SK-N-MC (cell line): Measurements from ENCODE around the gene ACAD11.

Experiments
- DNase-seq: peaks from one replicate; pipeline ENCODE4 v3.0.0-alpha.2; 2011; ENCODE audit warnings: low read depth, low spot score
- H3K27ac ChIP-seq: fragments of 200-600 bp; sonication (generic); 2 replicates; pipeline ENCODE4 v1.5.1; 2016; ENCODE audit warnings: mixed run types
- H3K36me3 ChIP-seq: fragments of 200-600 bp; sonication (generic); 2 replicates; pipeline ENCODE4 v1.6.1; 2017; ENCODE audit warnings: antibody characterized with exemption, low read length, mixed read lengths; ENCODE audit not compliant: insufficient read depth
- H3K4me3 ChIP-seq: fragments of 200-600 bp; sonication (generic); 2 replicates; pipeline ENCODE4 v1.5.1; 2016
- H3K9ac ChIP-seq: fragments of 200-600 bp; sonication (generic); 2 replicates; pipeline ENCODE4 v1.8.0; 2017; ENCODE audit warnings: mixed run types, mixed read lengths; ENCODE audit not compliant: insufficient read length
- H3K9me3 ChIP-seq: fragments of 200-600 bp; sonication (generic); 2 replicates; pipeline ENCODE4 v1.6.1; 2017; ENCODE audit warnings: low read depth, mild to moderate bottlenecking, antibody characterized with exemption, low read length, moderate library complexity, mixed read lengths
- EZH2 ChIP-seq: fragments of 200-600 bp; sonication (generic); IDR thresholded peaks from one replicate; pipeline ENCODE4 v1.6.1; 2017; ENCODE audit warnings: antibody characterized with exemption
- FOXP2 ChIP-seq: optimal IDR thresholded peaks from 2 replicates; pipeline ENCODE3; 2011; ENCODE audit warnings: mild to moderate bottlenecking, moderate library complexity; ENCODE audit not compliant: insufficient read depth; ENCODE audit errors: extremely low read length, control extremely low read depth
- POLR2AphosphoS5 ChIP-seq: IDR thresholded peaks from 2 replicates; pipeline ENCODE4 v1.6.1; 2012; ENCODE audit warnings: mild to moderate bottlenecking, low read depth, low read length, borderline replicate concordance

The ACAD11 gene

DNA sequence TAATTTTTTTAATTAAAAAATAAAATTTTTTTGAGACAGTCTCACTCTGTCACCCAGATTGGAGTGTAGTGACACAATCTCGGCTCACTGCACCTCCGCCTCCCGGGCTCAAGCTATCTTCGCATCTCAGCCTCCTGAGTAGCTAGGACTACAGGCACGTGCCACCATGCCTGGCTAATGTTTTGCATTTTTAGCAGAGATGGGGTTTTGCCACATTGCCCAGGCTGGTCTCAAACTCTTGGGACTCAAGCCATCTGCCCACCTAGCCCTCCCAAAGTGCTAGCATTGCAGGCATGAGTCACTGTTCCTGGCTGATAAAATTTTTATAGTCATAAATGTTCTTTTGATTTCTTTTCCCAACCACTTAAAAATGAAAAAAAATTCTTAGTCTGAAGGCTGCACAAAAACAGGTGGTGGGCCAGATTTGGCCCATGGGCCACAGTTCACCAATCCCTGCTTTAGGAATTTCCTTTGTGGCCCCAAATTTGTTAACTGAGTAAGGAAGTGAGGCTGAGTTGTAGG, 9.7 kb upstream of the ACAD11 start:
- Histone ChIP-seq H3K4me3 (no peak overlapping the region), H3K9me3 (no peaks in the 10 kb centered on the region), H3K9ac (no peak overlapping the region), H3K36me3 (peaks cover 58% of the 10 kb centered on the region), H3K27ac (no peak overlapping the region)
- TF ChIP-seq POLR2AphosphoS5 = no peak
- no peak for TF ChIP-seq FOXP2
- no peak for TF ChIP-seq EZH2
- DNase-seq = no peak

DNA sequence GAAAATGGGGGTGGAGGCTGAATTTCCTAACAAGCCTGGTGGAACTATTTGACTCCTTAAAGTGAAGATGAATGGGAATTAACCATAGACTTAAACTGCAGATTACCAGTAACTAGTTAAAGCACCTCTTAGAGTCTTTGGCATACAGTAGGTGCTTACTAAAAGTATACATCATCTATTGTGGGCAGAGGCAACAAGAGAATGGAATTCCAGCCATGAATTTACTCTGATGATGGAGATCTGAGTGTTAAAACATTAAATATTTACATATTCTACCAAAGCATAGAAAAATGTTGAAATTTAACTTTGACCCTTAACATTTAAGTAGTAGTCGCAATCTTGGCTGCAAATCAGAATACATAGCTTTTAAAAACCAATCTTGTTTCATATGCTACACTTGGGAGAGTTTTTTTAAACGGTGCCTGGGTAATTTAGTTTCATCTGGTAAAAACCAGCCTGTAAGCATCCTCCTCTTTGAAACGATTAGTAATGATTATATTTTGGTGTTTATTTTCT, 5.7 kb upstream of the ACAD11 start:
- H3K9me3 ChIP-seq = no peaks in the 10 kb centered on the region
- no peak overlapping the region for H3K27ac ChIP-seq
- peaks cover 29% of the 10 kb centered on the region for H3K36me3 ChIP-seq
- no peak overlapping the region for H3K4me3 ChIP-seq
- TF ChIP-seq POLR2AphosphoS5 (no peak), FOXP2 (no peak), EZH2 (no peak)
- no peak overlapping the region for H3K9ac ChIP-seq
- no peak for DNase-seq

- Histone ChIP-seq H3K27ac (no peak overlapping the region), H3K36me3 (peaks cover 20% of the 10 kb centered on the region), H3K9ac (peak overlapping the region; percentile 92), H3K9me3 (no peaks in the 10 kb centered on the region), H3K4me3 (peak overlapping the region; percentile 85; the same call in 1 of the 2 replicates)
- TF ChIP-seq EZH2 (no peak), FOXP2 (no peak), POLR2AphosphoS5 (no peak)
- no peak for DNase-seq
Measured at GRCh38 chr3:132662212-132662611, 2.6 kb upstream of the ACAD11 start.

- Histone ChIP-seq H3K36me3 (peaks cover 9% of the 10 kb centered on the region), H3K4me3 (peak overlapping the region; percentile 85), H3K9me3 (no peaks in the 10 kb centered on the region), H3K9ac (peak overlapping the region; percentile 92), H3K27ac (no peak overlapping the region)
- no peak for DNase-seq
- TF ChIP-seq FOXP2 (no peak), EZH2 (no peak), POLR2AphosphoS5 (no peak)
Measured at GRCh38 chr3:132661101-132661500, 1.5 kb upstream of the ACAD11 start.

GRCh38 chr3:132660811-132661070, 1.1 kb upstream of the ACAD11 start:
- H3K9me3 ChIP-seq = no peaks in the 10 kb centered on the region
- TF ChIP-seq EZH2 (no peak), POLR2AphosphoS5 (no peak), FOXP2 (no peak)
- H3K9ac ChIP-seq = peak overlapping the region; percentile 92
- no peak for DNase-seq
- 0 out of 2 replicates have a peak overlapping the region, but pooled peaks have one; percentile 62 for H3K27ac ChIP-seq
- H3K4me3 ChIP-seq = peak overlapping the region; percentile 85
- 0 out of 2 replicates have a peak, but pooled peaks cover 6% of the 10 kb centered on the region for H3K36me3 ChIP-seq

GRCh38 chr3:132660052-132660810, 622 bp upstream of the ACAD11 start, which contains the start of gene UBA5:
TSS of gene UBA5 (plus strand) at chr3:132660329. CDS start at chr3:132660538, 209 bp downstream.
- Histone ChIP-seq H3K4me3 (peak within 1 kb of the TSS; percentile 85), H3K27ac (peak within 1 kb of the TSS; percentile 62), H3K9me3 (no peaks in the 10 kb centered on the region), H3K36me3 (0 out of 2 replicates have a peak, but pooled peaks cover 6% of the 10 kb centered on the region), H3K9ac (peak within 1 kb of the TSS; percentile 92)
- TF ChIP-seq EZH2 (no peak), FOXP2 (peak; percentile 67), POLR2AphosphoS5 (peak; percentile 95)
- DNase-seq = peak; percentile 64

GRCh38 chr3:132659000-132659364, 627 bp downstream of the ACAD11 start:
- Histone ChIP-seq H3K4me3 (peak overlapping the region; percentile 85), H3K27ac (no peak overlapping the region), H3K9me3 (no peaks in the 10 kb centered on the region), H3K9ac (peak overlapping the region; percentile 92), H3K36me3 (0 out of 2 replicates have a peak, but pooled peaks cover 6% of the 10 kb centered on the region)
- no peak for TF ChIP-seq EZH2
- TF ChIP-seq POLR2AphosphoS5 = no peak
- no peak for TF ChIP-seq FOXP2
- DNase-seq = peak; percentile 28

DNA sequence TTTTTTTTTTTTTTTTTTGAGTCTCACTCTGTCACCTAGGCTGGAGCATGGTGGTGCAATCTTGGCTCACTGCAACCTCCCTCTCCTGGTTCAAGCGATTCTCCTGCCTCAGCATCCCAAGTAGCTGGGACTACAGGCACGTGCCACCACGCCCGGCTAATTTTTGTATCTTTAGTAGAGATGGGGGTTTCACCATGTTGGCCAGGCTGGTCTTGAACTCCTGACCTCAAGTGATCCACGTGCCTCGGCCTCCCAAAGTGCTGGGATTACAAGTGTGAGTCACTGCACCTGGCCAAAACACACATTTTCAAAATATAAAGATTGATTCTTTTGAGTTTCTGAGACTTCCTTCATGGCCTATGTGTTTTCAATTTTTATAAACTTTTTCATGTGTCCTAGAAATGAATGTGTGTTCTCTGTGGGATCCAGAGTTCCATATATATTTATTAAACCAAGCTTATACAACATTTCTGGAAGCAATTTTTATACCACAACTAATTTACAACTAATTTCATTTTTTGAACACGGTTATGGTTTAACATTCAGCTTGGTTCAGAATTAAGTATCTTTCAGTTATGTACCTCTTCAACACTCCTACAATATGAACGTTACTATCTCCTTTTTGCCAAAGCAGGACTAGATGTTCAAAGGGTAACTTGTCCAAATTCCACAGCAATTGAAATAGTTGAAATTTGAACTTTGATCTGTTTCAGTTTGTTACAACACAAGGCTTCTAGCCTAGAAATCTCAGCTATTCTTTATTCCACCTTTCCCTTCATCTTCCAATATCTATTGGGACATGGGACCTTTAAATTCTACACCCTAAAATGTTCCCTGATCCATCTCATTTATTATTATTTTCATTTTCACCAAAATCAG, 1.5 kb downstream of the ACAD11 start:
- Histone ChIP-seq H3K27ac (no peak overlapping the region), H3K9ac (peak overlapping the region; percentile 92), H3K4me3 (peak overlapping the region; percentile 85), H3K9me3 (no peaks in the 10 kb centered on the region), H3K36me3 (no peaks in the 10 kb centered on the region)
- no peak for DNase-seq
- no peak for TF ChIP-seq POLR2AphosphoS5
- no peak for TF ChIP-seq FOXP2
- TF ChIP-seq EZH2 = no peak
